Trophoblast cell (in vitro differentiated cells and primary cell): Measurements from ENCODE around the gene EIF2S1.
"Not testable (repeated sequence)": the region's sequence is repeated elsewhere in the genome, so short reads cannot be mapped to it uniquely, and the experiment has no call there.

Experiments used
- DNase-seq, 2 donors: peaks; one replicate each; pipeline ENCODE4 v3.0.0-alpha.2; 2016
- H2AFZ ChIP-seq: 2 replicates; pipeline ENCODE4 v1.6.1; 2013; ENCODE audit warnings: low read length, moderate library complexity, mild to moderate bottlenecking; ENCODE audit not compliant: insufficient read depth, poor library complexity
- H2AK5ac ChIP-seq: 2 replicates; pipeline ENCODE4 v1.6.1; 2013; ENCODE audit warnings: mild to moderate bottlenecking, low read length
- H2BK120ac ChIP-seq: 2 replicates; pipeline ENCODE4 v1.6.1; 2013; ENCODE audit warnings: low read length, mild to moderate bottlenecking, moderate library complexity; ENCODE audit not compliant: insufficient read depth, poor library complexity
- H2BK12ac ChIP-seq: 2 replicates; pipeline ENCODE4 v1.6.1; 2013; ENCODE audit warnings: mild to moderate bottlenecking, low read length, moderate library complexity
- H2BK5ac ChIP-seq: 2 replicates; pipeline ENCODE4 v1.6.1; 2013; ENCODE audit warnings: low read length, low read depth, moderate library complexity, mild to moderate bottlenecking; ENCODE audit not compliant: poor library complexity
- H3K14ac ChIP-seq: 2 replicates; pipeline ENCODE4 v1.6.1; 2013; ENCODE audit warnings: mild to moderate bottlenecking, low read length
- H3K18ac ChIP-seq: 2 replicates; pipeline ENCODE4 v1.6.1; 2013; ENCODE audit warnings: mild to moderate bottlenecking, low read length
- H3K23ac ChIP-seq: 2 replicates; pipeline ENCODE4 v1.6.1; 2013; ENCODE audit warnings: low read length
- H3K27ac ChIP-seq: 2 replicates; pipeline ENCODE4 v1.5.1; 2013; ENCODE audit warnings: low read depth, mild to moderate bottlenecking, inconsistent platforms, low read length, moderate library complexity
- H3K27me3 ChIP-seq: 2 replicates; pipeline ENCODE4 v1.6.1; 2013; ENCODE audit warnings: inconsistent platforms, mild to moderate bottlenecking, low read length, moderate library complexity; ENCODE audit not compliant: insufficient read depth
- H3K36me3 ChIP-seq, 2 experiments: 1 replicate in 1 of 2; 2 replicates in 1 of 2; pipeline ENCODE4 v1.6.1; 2013; ENCODE audit warnings: low read length in 2 of 2, mild to moderate bottlenecking in 2 of 2, moderate library complexity in 1 of 2; ENCODE audit not compliant: insufficient read depth in 2 of 2, control insufficient read depth in 1 of 2
- H3K4ac ChIP-seq: 2 replicates; pipeline ENCODE4 v1.6.1; 2013; ENCODE audit warnings: low read depth, mild to moderate bottlenecking, low read length, moderate library complexity
- H3K4me1 ChIP-seq, 2 experiments: 1 replicate in 1 of 2; 2 replicates in 1 of 2; pipeline ENCODE4 v1.6.1; 2013; ENCODE audit warnings: low read length in 2 of 2, mild to moderate bottlenecking in 2 of 2, moderate library complexity in 1 of 2; ENCODE audit not compliant: insufficient read depth in 2 of 2, control insufficient read depth in 1 of 2
- H3K4me2 ChIP-seq: 2 replicates; pipeline ENCODE4 v1.6.1; 2013; ENCODE audit warnings: inconsistent platforms, mild to moderate bottlenecking, low read length, moderate library complexity
- H3K4me3 ChIP-seq: 2 replicates; pipeline ENCODE4 v1.5.1; 2013; ENCODE audit warnings: mild to moderate bottlenecking, low read depth, low read length, inconsistent platforms
- H3K79me1 ChIP-seq: one replicate; pipeline ENCODE4 v1.6.1; 2013; ENCODE audit warnings: low read length
- H3K79me2 ChIP-seq: 2 replicates; pipeline ENCODE4 v1.6.1; 2013; ENCODE audit warnings: low read length, mild to moderate bottlenecking; ENCODE audit not compliant: control insufficient read depth, insufficient read depth, poor library complexity
- H3K9ac ChIP-seq: 2 replicates; pipeline ENCODE4 v1.6.1; 2013; ENCODE audit warnings: mild to moderate bottlenecking, low read length
- H3K9me3 ChIP-seq: 2 replicates; pipeline ENCODE4 v1.6.1; 2013; ENCODE audit warnings: low read depth, mild to moderate bottlenecking, control low read depth, inconsistent platforms, low read length; ENCODE audit not compliant: insufficient read depth
- H4K12ac ChIP-seq: 2 replicates; pipeline ENCODE4 v1.6.1; 2013; ENCODE audit warnings: low read depth, mild to moderate bottlenecking, low read length, moderate library complexity
- H4K8ac ChIP-seq: 2 replicates; pipeline ENCODE4 v1.6.1; 2013; ENCODE audit warnings: low read depth, mild to moderate bottlenecking, low read length, moderate library complexity
- H4K91ac ChIP-seq: one replicate; pipeline ENCODE4 v1.6.1; 2013; ENCODE audit warnings: low read depth, mild to moderate bottlenecking, low read length, moderate library complexity
- WGBS: extraction: QIAGEN DNeasy Blood & Tissue Kit; methylation state at CpG from one replicate; pipeline ENCODE4 v1.1.7; 2013; ENCODE audit warnings: missing lambda C conversion rate; ENCODE audit not compliant: insufficient read length, insufficient coverage; ENCODE audit errors: extremely low coverage; 5-methylcytosine and 5-hydroxymethylcytosine counted together

EIF2S1 gene

DNA sequence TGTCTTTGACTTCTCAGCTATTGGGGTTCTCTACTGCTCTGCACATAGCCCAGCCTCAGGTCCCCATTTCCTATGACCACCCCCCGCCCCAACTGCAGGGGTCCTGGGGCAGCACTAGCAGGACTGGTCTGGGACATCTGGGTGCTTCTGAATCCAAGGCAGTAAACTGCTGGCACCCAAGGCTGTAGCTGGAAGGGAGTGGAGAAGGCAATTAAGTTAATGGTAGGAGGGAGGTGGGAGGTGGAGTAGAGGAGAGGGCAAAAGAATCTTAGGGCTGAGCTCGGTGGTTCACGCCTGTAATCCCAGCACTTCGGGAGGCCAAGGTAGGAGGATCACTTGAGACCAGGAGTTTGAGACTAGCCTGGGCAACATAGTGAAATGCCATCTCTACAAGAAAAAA lies 40.3 kb downstream of the EIF2S1 start:
- H3K23ac ChIP-seq: no peak overlapping the region
- H3K9ac ChIP-seq: no peak overlapping the region
- H3K36me3 ChIP-seq: no peaks in the 10 kb centered on the region
- H3K27me3 ChIP-seq: no peaks in the 10 kb centered on the region
- no peak overlapping the region for H2BK120ac ChIP-seq
- no peak overlapping the region for H2AFZ ChIP-seq
- no peak for DNase-seq
- no peak overlapping the region for H4K12ac ChIP-seq
- WGBS: no CpG with 5 or more reads among the region's 4 CpGs
- H3K14ac ChIP-seq: no peak overlapping the region
- H3K4me1 ChIP-seq: peaks cover 4 to 7% of the 10 kb centered on the region in 2 experiments
- H3K4ac ChIP-seq: no peak overlapping the region
- no peak overlapping the region for H3K27ac ChIP-seq
- H2BK12ac ChIP-seq: no peak overlapping the region
- no peak overlapping the region for H4K8ac ChIP-seq
- H2AK5ac ChIP-seq: no peak overlapping the region
- no peaks in the 10 kb centered on the region for H3K79me2 ChIP-seq
- no peak overlapping the region for H3K4me3 ChIP-seq
- no peak overlapping the region for H2BK5ac ChIP-seq
- no peaks in the 10 kb centered on the region for H3K79me1 ChIP-seq
- H3K18ac ChIP-seq: no peak overlapping the region
- H3K9me3 ChIP-seq: peaks cover 3% of the 10 kb centered on the region
- no peak overlapping the region for H4K91ac ChIP-seq
- no peak overlapping the region for H3K4me2 ChIP-seq

DNA sequence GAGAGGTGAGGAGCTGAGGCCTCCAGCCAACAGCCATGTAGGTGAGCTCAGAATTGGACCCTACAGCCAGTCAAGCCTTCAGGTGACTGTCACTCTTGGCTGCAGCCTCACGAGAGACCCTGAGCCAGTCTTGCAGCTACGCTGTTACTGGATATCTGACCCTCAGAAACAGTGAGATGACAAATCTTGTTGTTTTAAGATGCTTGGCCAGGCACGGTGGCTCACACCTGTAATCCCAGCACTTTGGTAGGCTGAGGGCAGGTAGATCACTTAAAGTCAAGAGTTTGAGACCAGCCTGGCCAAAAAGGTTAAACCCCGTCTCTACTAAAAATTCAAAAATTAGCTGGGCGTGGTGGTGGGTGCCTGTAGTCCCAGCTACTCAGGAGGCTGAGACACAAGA lies 45.6 kb downstream of the EIF2S1 start:
- H2AK5ac ChIP-seq: no peak overlapping the region

DNA sequence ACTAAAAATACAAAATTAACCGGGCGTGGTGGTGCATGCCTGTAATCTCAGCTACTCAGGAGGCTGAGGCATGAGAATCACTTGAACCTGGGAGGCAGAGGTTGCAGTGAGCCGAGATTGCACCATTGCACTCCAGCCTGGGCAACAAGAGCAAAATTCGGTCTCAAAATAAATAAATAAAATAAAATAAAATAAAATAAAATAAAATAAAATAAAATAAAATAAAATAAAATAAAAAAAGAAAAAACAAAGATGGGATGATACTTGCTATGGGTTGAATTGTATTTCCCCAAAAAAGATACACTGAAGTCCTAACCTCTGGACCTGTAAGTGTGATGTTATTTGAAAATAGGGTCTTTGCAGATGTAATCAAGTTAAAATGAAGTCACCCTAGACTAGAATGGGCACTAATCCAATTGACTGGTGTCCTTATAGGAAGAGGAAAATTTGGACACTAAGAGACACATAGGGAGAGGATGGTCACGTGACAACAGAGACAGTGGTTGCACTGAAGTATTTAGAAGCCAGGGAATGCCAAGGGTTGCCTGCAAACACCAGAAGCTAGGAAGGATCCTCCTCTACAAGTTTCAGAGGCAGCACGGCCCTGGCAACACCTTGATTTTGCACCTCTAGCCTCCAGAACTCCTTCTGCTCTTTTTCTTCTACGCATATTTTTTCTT lies 48.1 kb downstream of the EIF2S1 start:
- H2AK5ac ChIP-seq, DNase-seq: not testable (repeated sequence)
- H3K4me1 ChIP-seq: peaks cover 11 to 18% of the 10 kb centered on the region in 2 experiments

More for the DNA sequence above, 45.6 kb downstream of the EIF2S1 start:
- peaks cover 0 to 6% of the 10 kb centered on the region in 2 experiments for H3K4me1 ChIP-seq
- no peaks in the 10 kb centered on the region for H3K79me1 ChIP-seq
- WGBS: no CpG with 5 or more reads among the region's 5 CpGs
- H4K8ac ChIP-seq: no peak overlapping the region
- no peak overlapping the region for H3K14ac ChIP-seq
- H2BK5ac ChIP-seq: no peak overlapping the region
- no peak overlapping the region for H3K4me3 ChIP-seq
- H3K4ac ChIP-seq: no peak overlapping the region
- no peak overlapping the region for H2AFZ ChIP-seq
- no peak for DNase-seq
- H3K27me3 ChIP-seq: no peaks in the 10 kb centered on the region
- H3K23ac ChIP-seq: no peak overlapping the region
- H2BK12ac ChIP-seq: no peak overlapping the region
- no peak overlapping the region for H3K18ac ChIP-seq
- no peaks in the 10 kb centered on the region for H3K9me3 ChIP-seq
- H4K12ac ChIP-seq: no peak overlapping the region
- H3K36me3 ChIP-seq: no peaks in the 10 kb centered on the region
- no peak overlapping the region for H4K91ac ChIP-seq
- H3K27ac ChIP-seq: no peak overlapping the region
- no peak overlapping the region for H3K9ac ChIP-seq
- no peak overlapping the region for H2BK120ac ChIP-seq
- H3K79me2 ChIP-seq: no peaks in the 10 kb centered on the region
- no peak overlapping the region for H3K4me2 ChIP-seq

DNA sequence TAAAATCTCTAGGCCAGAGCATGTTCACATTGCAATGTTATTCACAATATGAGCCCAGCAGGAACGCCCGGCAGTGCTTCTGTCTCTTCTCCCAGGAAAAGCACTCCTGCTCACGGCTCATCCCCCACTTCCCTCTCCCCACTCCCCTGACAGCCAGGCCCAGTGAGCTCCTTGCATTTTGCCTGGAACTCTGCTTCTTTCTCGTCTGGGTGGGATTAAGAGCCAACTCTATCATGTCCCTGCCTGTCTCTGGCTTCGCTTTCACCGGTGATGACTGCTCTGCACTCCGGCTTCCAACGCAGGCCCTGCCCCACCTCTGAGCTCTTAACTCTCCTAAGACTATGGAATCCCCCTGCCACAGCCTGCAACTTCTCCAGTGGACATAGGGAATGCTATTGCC lies 49.3 kb downstream of the EIF2S1 start:
- no peaks in the 10 kb centered on the region for H3K79me1 ChIP-seq
- no peak overlapping the region for H2AFZ ChIP-seq
- H3K9ac ChIP-seq: no peak overlapping the region
- no peak overlapping the region for H2BK5ac ChIP-seq
- DNase-seq: no peak
- no peak overlapping the region for H3K14ac ChIP-seq
- H2BK12ac ChIP-seq: no peak overlapping the region
- no peak overlapping the region for H3K23ac ChIP-seq
- WGBS: no CpG with 5 or more reads among the region's 8 CpGs
- no peak overlapping the region for H3K18ac ChIP-seq
- H3K4ac ChIP-seq: no peak overlapping the region
- H2AK5ac ChIP-seq: no peak overlapping the region
- no peak overlapping the region for H4K8ac ChIP-seq
- no peak overlapping the region for H3K4me3 ChIP-seq
- no peaks in the 10 kb centered on the region for H3K79me2 ChIP-seq
- H3K4me2 ChIP-seq: no peak overlapping the region
- no peaks in the 10 kb centered on the region for H3K27me3 ChIP-seq
- peaks cover 13 to 26% of the 10 kb centered on the region in 2 experiments for H3K4me1 ChIP-seq
- H4K91ac ChIP-seq: no peak overlapping the region
- no peaks in the 10 kb centered on the region for H3K36me3 ChIP-seq
- H3K27ac ChIP-seq: no peak overlapping the region
- H3K9me3 ChIP-seq: no peaks in the 10 kb centered on the region
- no peak overlapping the region for H4K12ac ChIP-seq
- no peak overlapping the region for H2BK120ac ChIP-seq

More for the DNA sequence above, 48.1 kb downstream of the EIF2S1 start:
- H3K4me2 ChIP-seq, H3K36me3 ChIP-seq, H4K91ac ChIP-seq, H2AFZ ChIP-seq, H3K18ac ChIP-seq, H3K79me2 ChIP-seq, H3K27ac ChIP-seq, H3K9me3 ChIP-seq, H2BK120ac ChIP-seq, H4K12ac ChIP-seq, H4K8ac ChIP-seq, H3K4me3 ChIP-seq, H3K4ac ChIP-seq, H3K9ac ChIP-seq, H2BK12ac ChIP-seq, H3K79me1 ChIP-seq, H3K14ac ChIP-seq, H3K23ac ChIP-seq, H2BK5ac ChIP-seq, H3K27me3 ChIP-seq: not testable (repeated sequence)
- 100% methylated on average over 1 of the region's 7 CpGs for WGBS
